Endothelial cell of umbilical vein (primary cell): Measurements from ENCODE around the gene SHOC2. TPM values are rescaled to one million over a fixed set of nuclear protein-coding genes. Genes with fewer than 3 reads are reported as not detected.

Experiments used
- BruUV-seq: library from RNA; stranded (reverse); fragments of 400-500 nt; replicated peaks from 2 replicates; lab custom pipeline; 2021; lab: Mats Ljungman, UMichigan
- CTCF ChIA-PET: fragments of 300-600, 350-600 bp; sonication (Branson Sonifier 250); formaldehyde crosslinking; loops from one replicate; lab custom pipeline; 2021; ENCODE audit warnings: antibody characterized with exemption, inconsistent platforms; lab: Charles Lee
- POLR2A ChIA-PET: fragments of 300-600, 350-600 bp; sonication (Branson Sonifier 250); formaldehyde crosslinking; loops from one replicate; lab custom pipeline; 2021; ENCODE audit warnings: antibody characterized with exemption, inconsistent platforms; lab: Charles Lee
- DNase-seq: peaks from one replicate; pipeline ENCODE4 v3.0.0-alpha.2; 2011; ENCODE audit warnings: low read depth, low spot score
- FAIRE-seq: peaks from 2 replicates; lab custom pipeline; 2011; peaks lifted over from hg19 to GRCh38; lab: Jason Lieb, UNC
- H2AFZ ChIP-seq: 2 replicates; pipeline ENCODE4 v1.6.0; 2012; ENCODE audit warnings: low read depth, low read length, control low read depth, inconsistent platforms
- H3K27ac ChIP-seq: 2 replicates; pipeline ENCODE4 v1.5.1; 2011; ENCODE audit warnings: low read depth, mild to moderate bottlenecking, control low read depth, low read length, moderate library complexity; ENCODE audit not compliant: insufficient read depth
- H3K27me3 ChIP-seq, 2 experiments: 2 replicates each; pipeline versions ENCODE4 v1.6.0 to v1.6.1; 2011; ENCODE audit warnings: low read length in 2 of 2, mixed read lengths in 1 of 2; ENCODE audit not compliant: control insufficient read depth in 2 of 2, insufficient read depth in 2 of 2
- H3K36me3 ChIP-seq, 2 experiments: 2 replicates in 1 of 2; 3 replicates in 1 of 2; pipeline ENCODE4 v1.5.1; 2011; ENCODE audit warnings: low read length in 2 of 2, mild to moderate bottlenecking in 1 of 2, moderate library complexity in 1 of 2; ENCODE audit not compliant: control insufficient read depth in 2 of 2, insufficient read depth in 2 of 2; ENCODE audit errors: extremely low read depth in 1 of 2
- H3K4me1 ChIP-seq: 3 replicates; pipeline ENCODE4 v1.5.1; 2011; ENCODE audit warnings: mild to moderate bottlenecking, low read length; ENCODE audit not compliant: control insufficient read depth, insufficient read depth; ENCODE audit errors: extremely low read depth
- H3K4me2 ChIP-seq: 2 replicates; pipeline ENCODE4 v1.6.1; 2011; ENCODE audit warnings: low read length, control low read depth, mixed read lengths; ENCODE audit not compliant: insufficient read depth
- H3K4me3 ChIP-seq, 3 experiments: fragments of 200-600 bp in 1 of 3; sonication (generic), shearing (Covaris generic) in 1 of 3; replicated peaks in 1 of 3; 2 replicates each; pipeline ENCODE4 v1.5.1; 2011 to 2016; ENCODE audit warnings: control low read depth in 3 of 3, low read length in 3 of 3, mild to moderate bottlenecking in 2 of 3, inconsistent platforms in 1 of 3, low read depth in 1 of 3, moderate library complexity in 1 of 3; ENCODE audit not compliant: insufficient read depth in 1 of 3
- H3K79me2 ChIP-seq: 2 replicates; pipeline ENCODE4 v1.6.0; 2012; ENCODE audit warnings: low read length, inconsistent platforms; ENCODE audit not compliant: control insufficient read depth, insufficient read depth
- H3K9ac ChIP-seq: replicated peaks from 2 replicates; pipeline ENCODE3; 2011; ENCODE audit warnings: low read length, control low read depth; ENCODE audit not compliant: insufficient read depth; ENCODE audit errors: extremely low read depth
- H3K9me1 ChIP-seq: replicated peaks from 3 replicates; pipeline ENCODE4 v1.6.0; 2011; ENCODE audit warnings: mild to moderate bottlenecking, low read length; ENCODE audit not compliant: control insufficient read depth, insufficient read depth; ENCODE audit errors: extremely low read depth
- H3K9me3 ChIP-seq: replicated peaks from 2 replicates; pipeline ENCODE4 v1.5.1; 2012; ENCODE audit warnings: low read length, inconsistent platforms; ENCODE audit not compliant: control insufficient read depth, insufficient read depth
- H4K20me1 ChIP-seq: replicated peaks from 2 replicates; pipeline ENCODE3; 2011; ENCODE audit warnings: mild to moderate bottlenecking, low read length; ENCODE audit not compliant: control insufficient read depth, insufficient read depth; ENCODE audit errors: extremely low read depth
- EZH2 ChIP-seq: IDR thresholded peaks from 2 replicates; pipeline ENCODE4 v1.6.1; 2012; ENCODE audit warnings: borderline replicate concordance, low read depth, mild to moderate bottlenecking, moderate library complexity, low read length, inconsistent platforms; ENCODE audit not compliant: severe bottlenecking
- FOS ChIP-seq: IDR thresholded peaks from 2 replicates; pipeline ENCODE4 v1.6.1; 2011; ENCODE audit warnings: mild to moderate bottlenecking, low read length, moderate library complexity, borderline replicate concordance; ENCODE audit not compliant: insufficient read depth
- GATA2 ChIP-seq: IDR thresholded peaks from 2 replicates; pipeline ENCODE4 v1.7.0; 2011; ENCODE audit warnings: low read depth, mild to moderate bottlenecking, moderate library complexity, mixed read lengths, low read length; ENCODE audit not compliant: insufficient read length, insufficient read depth
- JUN ChIP-seq: IDR thresholded peaks from 2 replicates; pipeline ENCODE4 v1.6.1; 2011; ENCODE audit warnings: borderline replicate concordance, low read depth; ENCODE audit not compliant: insufficient read length, insufficient read depth
- MAX ChIP-seq: IDR thresholded peaks from 2 replicates; pipeline ENCODE4 v1.6.1; 2011; ENCODE audit not compliant: insufficient read depth, insufficient read length
- MYC ChIP-seq: IDR thresholded peaks from one replicate; pipeline ENCODE4 v1.6.1; 2011; ENCODE audit warnings: mild to moderate bottlenecking, low read depth, low read length
- POLR2AphosphoS5 ChIP-seq: IDR thresholded peaks from 2 replicates; pipeline ENCODE4 v1.6.1; 2012; ENCODE audit warnings: low read depth, mild to moderate bottlenecking, control low read depth, low read length, moderate library complexity; ENCODE audit not compliant: insufficient read depth
- dilution Hi-C: fragments of 300-500 bp; cut with MboI; formaldehyde crosslinking; loops from one replicate; pipeline ENCODE4 v1.15.0; 2019; ENCODE audit warnings: low sequenced_read_pairs; ENCODE audit not compliant: extremely low pct_ligation_motif_present
- intact Hi-C: fragments of 100-400 bp; cut with micrococcal nuclease; formaldehyde crosslinking; loops from one replicate; pipeline ENCODE4 v1.10.0; 2022
- polyA plus RNA-seq, 4 experiments: library from polyadenylated mRNA; depleted of rRNA in 3 of 4; stranded (reverse) in 3 of 4; unstranded in 1 of 4; fragments of >200 nt; gene quantifications; 2 replicates each; pipeline versions ENCODE4 v1.2.1 to v1.2.3, GENCODE V29; 2011 to 2012; ENCODE audit warnings: missing spikeins in 1 of 4
- total RNA-seq: library from RNA; stranded (reverse); gene quantifications from 2 replicates; pipeline ENCODE4 v1.2.3, GENCODE V29; 2021
- TF ChIP-seq, protein P1 (sequence below), 2 donors: IDR thresholded peaks; 1 replicate in 1 of 2; 2 replicates in 1 of 2; pipeline ENCODE4 v1.5.1; 2011; ENCODE audit warnings: low read length in 2 of 2, mild to moderate bottlenecking in 2 of 2, moderate library complexity in 2 of 2, control low read depth in 1 of 2, inconsistent platforms in 1 of 2, low read depth in 1 of 2; ENCODE audit not compliant: insufficient read depth in 1 of 2; ENCODE audit errors: extremely low read depth in 1 of 2

The SHOC2 gene
- total and polyA plus RNA-seq, 2 donors (not counting 3 experiments of a cell fraction or from before 2014, with no cell fraction given): 13.0 to 37.1 TPM

- H3K4me1 ChIP-seq: no peaks in the 10 kb centered on the region
- H3K27me3 ChIP-seq: no peaks in the 10 kb centered on the region
- dilution Hi-C loops (no loop called here), intact Hi-C loops (no loop called here)
- no peaks in the 10 kb centered on the region for H3K9me3 ChIP-seq
- no peaks in the 10 kb centered on the region for H4K20me1 ChIP-seq
- TF ChIP-seq MYC (no peak), MAX (no peak), JUN (no peak), FOS (no peak), POLR2AphosphoS5 (no peak), GATA2 (no peak), EZH2 (no peak)
- TF ChIP-seq, protein P1, sequence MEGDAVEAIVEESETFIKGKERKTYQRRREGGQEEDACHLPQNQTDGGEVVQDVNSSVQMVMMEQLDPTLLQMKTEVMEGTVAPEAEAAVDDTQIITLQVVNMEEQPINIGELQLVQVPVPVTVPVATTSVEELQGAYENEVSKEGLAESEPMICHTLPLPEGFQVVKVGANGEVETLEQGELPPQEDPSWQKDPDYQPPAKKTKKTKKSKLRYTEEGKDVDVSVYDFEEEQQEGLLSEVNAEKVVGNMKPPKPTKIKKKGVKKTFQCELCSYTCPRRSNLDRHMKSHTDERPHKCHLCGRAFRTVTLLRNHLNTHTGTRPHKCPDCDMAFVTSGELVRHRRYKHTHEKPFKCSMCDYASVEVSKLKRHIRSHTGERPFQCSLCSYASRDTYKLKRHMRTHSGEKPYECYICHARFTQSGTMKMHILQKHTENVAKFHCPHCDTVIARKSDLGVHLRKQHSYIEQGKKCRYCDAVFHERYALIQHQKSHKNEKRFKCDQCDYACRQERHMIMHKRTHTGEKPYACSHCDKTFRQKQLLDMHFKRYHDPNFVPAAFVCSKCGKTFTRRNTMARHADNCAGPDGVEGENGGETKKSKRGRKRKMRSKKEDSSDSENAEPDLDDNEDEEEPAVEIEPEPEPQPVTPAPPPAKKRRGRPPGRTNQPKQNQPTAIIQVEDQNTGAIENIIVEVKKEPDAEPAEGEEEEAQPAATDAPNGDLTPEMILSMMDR (IDR thresholded peaks at IDR 0.05; ENCODE audit: extremely low read depth in 1 of 2, insufficient read depth in 1 of 2, low read depth in 1 of 2, low read length in 2 of 2): no peak
- no peak overlapping the region for H3K4me2 ChIP-seq
- H2AFZ ChIP-seq: no peak overlapping the region
- H3K36me3 ChIP-seq: no peaks in the 10 kb centered on the region
- ChIA-PET POLR2A (no interaction called here), CTCF (no interaction called here)
- H3K9ac ChIP-seq: no peak overlapping the region
- no TSS peak for BruUV-seq
- no peak overlapping the region for H3K4me3 ChIP-seq
- no peak overlapping the region for H3K27ac ChIP-seq
- no peak for DNase-seq
- FAIRE-seq: no peak
- no peaks in the 10 kb centered on the region for H3K9me1 ChIP-seq
- H3K79me2 ChIP-seq: no peaks in the 10 kb centered on the region
Measured at GRCh38 chr10:111035542-111035941, 116.1 kb downstream of the SHOC2 start.
